HFFc6 (cell line): ENCODE measurements around the gene ARHGAP45. TPM values are rescaled to one million over a fixed set of nuclear protein-coding genes. Genes with fewer than 3 reads are reported as not detected.
A peak's percentile ranks its signal among the peaks of the same experiment; 100 is the strongest.

Experiments used
- DNase-seq: peaks from one replicate; pipeline ENCODE4 v3.0.0-alpha.2; 2018
- H3K27ac Mint-ChIP-seq: 2 replicates; pipeline ENCODE4 v1.8.0; 2020; ENCODE audit warnings: mild to moderate bottlenecking, mixed read lengths
- H3K27me3 Mint-ChIP-seq: 2 replicates; pipeline ENCODE4 v1.8.0; 2021; ENCODE audit warnings: mild to moderate bottlenecking, moderate library complexity, mixed read lengths; ENCODE audit not compliant: insufficient read depth
- H3K36me3 Mint-ChIP-seq: 2 replicates; pipeline ENCODE4 v1.8.0; 2021; ENCODE audit warnings: low read depth, mixed read lengths
- H3K4me1 Mint-ChIP-seq: 2 replicates; pipeline ENCODE4 v1.8.0; 2020; ENCODE audit warnings: low read depth, mixed read lengths
- H3K4me3 Mint-ChIP-seq: 2 replicates; pipeline ENCODE4 v1.8.0; 2020; ENCODE audit warnings: mild to moderate bottlenecking, moderate library complexity, mixed read lengths
- H3K9me3 Mint-ChIP-seq: 2 replicates; pipeline ENCODE4 v1.8.0; 2020; ENCODE audit warnings: mild to moderate bottlenecking, mixed read lengths
- total RNA-seq, 6 experiments: library from RNA; stranded (reverse); fragmentation: NEBNext Ultra II Directional; extraction: Animal tissue kit (Norgen Biotek cat#: 25700); gene quantifications; 2 replicates in 1 of 6; 3 replicates in 5 of 6; pipeline ENCODE4 v1.2.3, GENCODE V29; 2021
- TF ChIP-seq, protein P1 (sequence below): fragments of 200-600 bp; sonication (generic); IDR thresholded peaks from 2 replicates; pipeline ENCODE4 v1.5.0; 2021; ENCODE audit warnings: antibody characterized with exemption, mild to moderate bottlenecking

ARHGAP45 gene
- total RNA-seq, 6 experiments from 2014 or later: 0.28 to 0.74 (median 0.60) TPM

DNA sequence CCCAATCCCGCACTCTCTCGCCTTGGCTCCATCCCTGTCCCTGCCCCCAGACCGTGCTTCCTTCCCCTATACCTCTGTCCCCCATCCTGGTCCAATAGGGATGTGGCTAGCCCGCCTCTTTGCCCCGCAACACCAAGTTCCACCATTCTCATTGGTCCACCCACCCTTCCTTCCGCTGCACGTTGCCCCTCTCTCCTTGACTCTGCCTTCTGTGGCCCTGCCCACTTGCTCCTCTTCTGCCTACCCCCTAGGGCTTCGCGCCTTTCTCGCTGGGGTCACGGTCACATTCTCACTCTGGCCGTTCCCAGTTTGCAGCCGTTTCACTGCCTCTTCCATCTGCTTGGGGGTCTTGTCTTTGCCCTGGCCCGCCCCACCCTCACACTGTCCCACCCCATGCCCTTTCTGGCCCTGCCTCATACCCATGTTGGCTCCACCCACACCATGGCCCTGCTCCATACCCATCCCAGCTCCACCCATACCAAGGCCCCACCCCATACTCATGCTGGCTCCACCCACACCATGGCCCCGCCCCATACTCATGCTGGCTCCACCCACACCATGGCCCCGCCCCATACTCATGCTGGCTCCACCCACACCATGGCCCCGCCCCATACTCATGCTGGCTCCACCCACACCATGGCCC, 4.5 kb upstream of the ARHGAP45 start:
- H3K9me3 Mint-ChIP-seq: peaks cover 10% of the 10 kb centered on the region; the same call in 1 of the 2 replicates
- DNase-seq: no peak
- H3K4me3 Mint-ChIP-seq: no peak overlapping the region
- H3K4me1 Mint-ChIP-seq: no peaks in the 10 kb centered on the region
- peaks cover 2% of the 10 kb centered on the region; the same call in 1 of the 2 replicates for H3K36me3 Mint-ChIP-seq
- peaks cover 2% of the 10 kb centered on the region for H3K27me3 Mint-ChIP-seq
- TF ChIP-seq, protein P1, sequence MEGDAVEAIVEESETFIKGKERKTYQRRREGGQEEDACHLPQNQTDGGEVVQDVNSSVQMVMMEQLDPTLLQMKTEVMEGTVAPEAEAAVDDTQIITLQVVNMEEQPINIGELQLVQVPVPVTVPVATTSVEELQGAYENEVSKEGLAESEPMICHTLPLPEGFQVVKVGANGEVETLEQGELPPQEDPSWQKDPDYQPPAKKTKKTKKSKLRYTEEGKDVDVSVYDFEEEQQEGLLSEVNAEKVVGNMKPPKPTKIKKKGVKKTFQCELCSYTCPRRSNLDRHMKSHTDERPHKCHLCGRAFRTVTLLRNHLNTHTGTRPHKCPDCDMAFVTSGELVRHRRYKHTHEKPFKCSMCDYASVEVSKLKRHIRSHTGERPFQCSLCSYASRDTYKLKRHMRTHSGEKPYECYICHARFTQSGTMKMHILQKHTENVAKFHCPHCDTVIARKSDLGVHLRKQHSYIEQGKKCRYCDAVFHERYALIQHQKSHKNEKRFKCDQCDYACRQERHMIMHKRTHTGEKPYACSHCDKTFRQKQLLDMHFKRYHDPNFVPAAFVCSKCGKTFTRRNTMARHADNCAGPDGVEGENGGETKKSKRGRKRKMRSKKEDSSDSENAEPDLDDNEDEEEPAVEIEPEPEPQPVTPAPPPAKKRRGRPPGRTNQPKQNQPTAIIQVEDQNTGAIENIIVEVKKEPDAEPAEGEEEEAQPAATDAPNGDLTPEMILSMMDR: no peak
- no peak overlapping the region for H3K27ac Mint-ChIP-seq

DNA sequence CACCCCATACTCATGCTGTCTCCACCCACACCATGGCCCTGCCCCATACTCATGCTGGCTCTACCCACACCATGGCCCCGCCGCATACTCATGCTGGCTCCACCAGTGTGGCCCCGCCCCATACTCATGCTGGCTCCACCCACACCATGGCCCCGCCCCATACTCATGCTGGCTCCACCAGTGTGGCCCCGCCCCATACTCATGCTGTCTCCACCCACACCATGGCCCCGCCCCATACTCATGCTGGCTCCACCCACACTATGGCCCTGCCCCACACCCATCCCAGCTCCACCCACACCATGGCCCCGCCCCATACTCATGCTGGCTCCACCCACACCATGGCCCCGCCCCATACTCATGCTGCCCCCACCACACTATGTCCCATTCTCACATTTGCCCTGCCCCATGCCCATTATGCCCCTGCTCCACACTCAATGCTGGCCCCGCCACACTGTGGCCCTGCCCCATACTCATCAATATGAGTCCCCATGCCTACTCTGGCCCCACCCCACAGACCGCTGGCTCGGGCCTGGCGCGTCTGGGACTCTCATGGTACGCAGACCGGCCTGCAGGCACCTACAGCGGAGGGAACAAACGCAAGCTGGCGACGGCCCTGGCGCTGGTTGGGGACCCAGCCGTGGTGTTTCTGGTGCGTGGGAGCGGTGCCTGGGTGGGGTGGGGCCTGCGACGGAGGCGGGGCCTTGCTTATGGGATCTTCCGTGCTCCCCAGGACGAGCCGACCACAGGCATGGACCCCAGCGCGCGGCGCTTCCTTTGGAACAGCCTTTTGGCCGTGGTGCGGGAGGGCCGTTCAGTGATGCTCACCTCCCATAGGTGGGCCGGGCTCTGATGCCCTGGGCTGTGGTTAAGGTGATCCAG, 3.7 kb upstream of the ARHGAP45 start:
- Mint-ChIP-seq H3K27me3 (peaks cover 5% of the 10 kb centered on the region), H3K4me1 (no peaks in the 10 kb centered on the region), H3K4me3 (no peak overlapping the region), H3K36me3 (no peaks in the 10 kb centered on the region; the same call in 1 of the 2 replicates), H3K9me3 (peaks cover 3% of the 10 kb centered on the region; the same call in 1 of the 2 replicates), H3K27ac (no peak overlapping the region)
- TF ChIP-seq, protein P1: no peak
- DNase-seq: peak; percentile 25

DNA sequence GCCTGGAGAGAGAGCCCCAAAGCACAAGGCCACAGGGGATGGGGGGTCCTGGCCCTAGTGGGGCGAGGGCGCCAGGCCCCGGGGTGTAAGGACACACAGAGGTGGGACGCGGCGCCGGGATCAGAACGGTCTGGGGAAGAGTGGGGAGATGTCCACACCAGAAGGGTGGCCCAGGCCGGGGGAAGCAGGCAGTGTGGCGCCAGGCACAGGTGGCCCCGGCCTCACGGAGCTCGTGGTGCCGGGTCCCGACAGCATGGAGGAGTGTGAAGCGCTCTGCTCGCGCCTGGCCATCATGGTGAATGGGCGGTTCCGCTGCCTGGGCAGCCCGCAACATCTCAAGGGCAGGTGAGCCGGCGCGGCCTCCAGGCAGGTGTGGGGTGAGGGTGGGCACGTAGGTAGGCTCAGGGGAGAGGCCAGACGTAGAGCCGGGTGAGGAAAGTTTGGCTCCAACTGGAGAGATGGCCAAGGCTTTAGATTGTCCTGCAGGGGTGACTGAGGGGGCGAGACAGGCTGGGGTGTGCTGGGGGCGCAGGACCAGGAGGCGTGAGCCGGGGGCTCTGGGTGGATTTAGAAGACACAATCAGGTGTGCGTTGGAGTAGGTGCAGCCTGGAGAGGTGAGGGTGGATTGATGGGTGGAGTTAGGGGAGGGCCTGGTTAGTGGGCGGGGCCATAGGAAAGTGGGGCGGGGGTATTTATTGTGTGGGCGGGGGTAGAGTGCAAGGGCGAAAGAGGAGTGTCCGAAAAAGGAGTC, 2.9 kb upstream of the ARHGAP45 start:
- no peak overlapping the region for H3K4me3 Mint-ChIP-seq
- TF ChIP-seq, protein P1: no peak

DNA sequence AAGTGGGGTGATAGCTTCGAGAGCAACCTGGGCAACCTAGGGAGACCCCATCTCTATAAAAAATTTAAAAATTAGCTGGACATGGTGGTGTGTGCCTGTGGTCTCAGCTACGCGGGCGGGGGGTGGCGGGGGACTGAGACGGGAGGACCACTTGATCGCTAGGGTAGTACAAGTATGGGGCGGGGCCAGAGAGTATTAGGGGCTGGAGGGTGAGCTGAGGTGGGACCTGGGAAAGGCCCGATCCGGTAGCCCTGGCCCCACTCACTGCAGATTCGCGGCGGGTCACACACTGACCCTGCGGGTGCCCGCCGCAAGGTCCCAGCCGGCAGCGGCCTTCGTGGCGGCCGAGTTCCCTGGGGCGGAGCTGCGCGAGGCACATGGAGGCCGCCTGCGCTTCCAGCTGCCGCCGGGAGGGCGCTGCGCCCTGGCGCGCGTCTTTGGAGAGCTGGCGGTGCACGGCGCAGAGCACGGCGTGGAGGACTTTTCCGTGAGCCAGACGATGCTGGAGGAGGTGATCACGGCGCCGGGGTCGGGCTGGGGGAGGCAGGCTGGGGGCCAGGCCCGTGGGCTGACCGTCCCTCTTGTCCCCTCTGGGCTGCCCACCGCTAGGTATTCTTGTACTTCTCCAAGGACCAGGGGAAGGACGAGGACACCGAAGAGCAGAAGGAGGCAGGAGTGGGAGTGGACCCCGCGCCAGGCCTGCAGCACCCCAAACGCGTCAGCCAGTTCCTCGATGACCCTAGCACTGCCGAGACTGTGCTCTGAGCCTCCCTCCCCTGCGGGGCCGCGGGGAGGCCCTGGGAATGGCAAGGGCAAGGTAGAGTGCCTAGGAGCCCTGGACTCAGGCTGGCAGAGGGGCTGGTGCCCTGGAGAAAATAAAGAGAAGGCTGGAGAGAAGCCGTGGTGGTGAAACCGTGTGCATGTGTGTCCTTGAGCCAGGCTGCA, 2.0 kb upstream of the ARHGAP45 start:
- H3K27ac Mint-ChIP-seq: no peak overlapping the region
- DNase-seq: no peak
- H3K4me3 Mint-ChIP-seq: no peak overlapping the region
- H3K4me1 Mint-ChIP-seq: no peaks in the 10 kb centered on the region
- TF ChIP-seq, protein P1: peak; percentile 81
- H3K9me3 Mint-ChIP-seq: no peaks in the 10 kb centered on the region
- peaks cover 9% of the 10 kb centered on the region for H3K27me3 Mint-ChIP-seq
- no peaks in the 10 kb centered on the region for H3K36me3 Mint-ChIP-seq

More for the DNA sequence above, 2.9 kb upstream of the ARHGAP45 start:
- peaks cover 9% of the 10 kb centered on the region for H3K27me3 Mint-ChIP-seq
- DNase-seq: no peak
- H3K9me3 Mint-ChIP-seq: no peaks in the 10 kb centered on the region
- no peaks in the 10 kb centered on the region for H3K4me1 Mint-ChIP-seq
- H3K36me3 Mint-ChIP-seq: no peaks in the 10 kb centered on the region
- H3K27ac Mint-ChIP-seq: no peak overlapping the region
